Medulla oblongata (tissue), 1 donor: ENCODE data around the gene SKP1.

Source experiments
- DNase-seq: peaks from one replicate; pipeline ENCODE4 v3.0.0-alpha.2; 2015; ENCODE audit errors: extremely low spot score

The SKP1 gene

DNA sequence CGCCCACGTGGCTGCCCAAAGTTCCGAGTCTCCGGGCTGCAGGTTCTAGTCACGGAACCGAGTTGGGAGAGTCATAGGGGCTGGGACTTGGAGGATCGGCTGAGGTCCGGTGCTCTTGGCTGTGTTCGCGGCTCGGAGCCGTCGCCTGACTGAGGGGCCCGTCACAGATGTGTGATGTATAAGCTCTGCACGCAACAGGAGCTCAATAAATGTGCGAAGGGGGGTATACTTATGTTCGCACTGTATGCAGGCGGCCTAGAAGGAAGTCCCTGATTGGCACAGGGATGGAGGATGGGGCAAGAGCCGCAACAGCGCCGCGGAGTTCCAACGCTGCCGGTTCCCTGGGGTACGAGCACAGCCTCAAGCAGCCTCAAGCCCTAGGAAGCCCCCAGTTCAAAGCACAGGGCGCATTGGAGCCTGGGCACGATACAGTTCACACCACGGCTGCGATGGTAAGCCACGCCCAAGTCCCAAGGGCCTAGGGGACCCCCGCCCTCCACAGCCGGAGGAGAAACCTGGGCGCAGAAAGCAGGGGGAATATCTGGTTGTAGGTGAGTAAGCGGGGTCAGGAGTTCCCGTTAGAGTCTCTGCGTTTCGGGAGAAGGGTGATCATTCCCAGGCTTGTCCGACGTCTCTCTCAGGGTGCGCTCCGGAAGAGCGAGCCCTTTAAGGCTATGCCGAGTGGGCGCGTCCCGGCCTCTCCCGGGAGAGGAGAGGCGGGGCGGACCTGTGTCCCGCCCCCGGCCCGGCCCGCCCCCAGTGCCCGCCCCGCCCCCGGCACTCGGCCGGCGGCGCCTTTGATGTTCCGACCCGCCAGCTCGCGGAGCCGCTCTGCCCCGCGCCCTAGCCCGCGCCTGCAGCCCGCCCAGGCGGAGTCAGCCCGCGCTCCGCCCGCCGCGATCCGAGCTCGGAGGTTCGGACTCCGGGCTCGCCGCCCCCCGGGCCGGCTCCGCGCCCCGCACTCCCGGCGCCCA, 62.6 kb downstream of the SKP1 start, which contains the start of gene TCF7:
TSS of gene TCF7 (plus strand) at position 780 of the 974 bp plus-strand sequence. CDS start 226 bp downstream, outside the sequence.
- peak; percentile 79 for DNase-seq

- no peak for DNase-seq
Measured at GRCh38 chr5:134113363-134113889, 63.3 kb downstream of the SKP1 start.

GRCh38 chr5:134112726-134113362, 63.9 kb downstream of the SKP1 start:
- DNase-seq = no peak

GRCh38 chr5:134111741-134112647, 64.8 kb downstream of the SKP1 start:
- no peak for DNase-seq

GRCh38 chr5:134110382-134110781, 66.4 kb downstream of the SKP1 start:
- DNase-seq = no peak

- no peak for DNase-seq
Measured at GRCh38 chr5:134107779-134108178, 69.0 kb downstream of the SKP1 start.

DNA sequence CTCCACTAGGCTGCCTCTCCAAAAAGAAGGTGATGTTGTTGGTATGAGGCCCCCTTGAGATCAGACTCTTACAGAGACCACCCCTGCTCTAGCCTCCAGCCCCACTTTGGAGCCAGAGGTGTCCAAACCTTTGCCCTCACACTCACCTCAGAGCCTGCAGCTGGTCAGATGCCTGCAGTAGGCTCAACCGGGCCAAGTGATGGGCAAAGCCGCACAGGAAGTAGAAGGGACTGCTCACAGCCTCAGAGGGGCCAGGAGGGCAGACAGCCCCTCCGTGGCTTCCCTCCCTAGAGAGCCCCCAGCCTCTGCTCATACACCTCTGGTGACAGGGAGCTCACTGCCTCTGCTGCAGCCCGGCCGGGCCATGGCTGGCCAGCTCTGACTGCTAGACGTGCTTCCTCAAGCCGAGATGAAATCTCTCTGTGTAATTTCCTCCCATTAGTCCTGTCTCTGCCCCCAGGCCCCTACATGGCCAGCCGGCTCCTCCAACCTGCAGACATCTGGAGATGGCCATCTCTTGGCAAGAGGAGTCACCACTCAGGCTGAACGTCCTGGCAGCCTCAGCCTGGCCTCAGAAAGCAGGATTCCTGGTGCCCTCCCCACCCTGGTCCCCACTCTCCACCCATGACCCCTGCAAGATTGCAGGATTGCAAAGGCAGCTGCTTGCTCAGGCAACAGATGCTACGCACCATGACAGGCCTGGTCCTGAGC, 69.6 kb downstream of the SKP1 start:
- no peak for DNase-seq

GRCh38 chr5:134103998-134104654, 72.6 kb downstream of the SKP1 start:
- no peak for DNase-seq

GRCh38 chr5:134103397-134103796, 73.4 kb downstream of the SKP1 start:
- DNase-seq = no peak

GRCh38 chr5:134101686-134102439, 74.9 kb downstream of the SKP1 start:
- peak; percentile 77 for DNase-seq

GRCh38 chr5:134100283-134101091, 76.3 kb downstream of the SKP1 start:
- DNase-seq = peak; percentile 35

DNA sequence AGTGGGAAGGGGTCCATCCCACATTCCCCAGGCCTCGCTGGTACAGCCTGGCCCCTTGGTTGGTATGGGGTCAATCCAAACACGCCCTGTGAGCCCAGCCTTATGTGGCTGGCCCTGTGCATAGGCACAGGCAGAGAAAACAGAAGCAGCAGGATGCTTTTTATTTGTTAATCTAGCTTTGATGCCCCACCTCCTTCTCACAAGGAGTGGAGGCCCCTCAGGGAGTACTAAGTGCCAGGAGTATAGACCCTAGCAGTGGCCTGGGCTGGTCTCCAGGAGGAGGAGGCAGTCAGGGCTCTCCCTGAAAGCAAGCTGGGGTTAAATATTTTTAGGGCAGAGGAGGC, 76.8 kb downstream of the SKP1 start:
- DNase-seq = no peak

DNA sequence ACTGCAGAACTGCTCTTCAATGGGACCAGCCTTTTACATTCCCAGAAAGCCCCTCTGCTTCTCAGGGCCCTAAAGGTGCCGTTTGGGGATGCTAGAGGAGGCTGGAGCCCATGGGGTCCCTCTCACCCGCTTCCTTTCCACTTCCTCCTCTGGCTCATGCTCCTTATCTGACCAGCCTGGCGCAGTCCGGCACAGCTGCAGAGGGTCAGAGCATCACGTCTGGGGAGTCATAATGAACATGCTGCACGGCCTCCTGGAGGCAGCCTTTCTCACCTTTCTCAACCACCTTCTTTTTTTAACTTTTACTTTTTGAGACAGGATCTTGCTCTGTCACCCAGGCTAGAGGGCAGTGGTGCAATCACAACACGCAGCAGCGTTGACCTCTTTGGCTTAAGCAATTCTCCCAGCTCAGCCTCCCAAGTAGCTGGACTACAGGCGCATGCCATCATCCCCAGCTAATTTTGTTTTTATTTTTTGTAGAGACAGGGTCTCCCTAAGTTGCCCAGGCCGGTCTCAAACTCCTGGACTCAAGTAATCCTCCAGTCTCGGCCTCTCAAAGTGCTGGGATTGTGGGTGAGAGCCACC, 77.4 kb downstream of the SKP1 start:
- no peak for DNase-seq
